Upper lobe of left lung (tissue), 4 donors: ENCODE results near the gene SH3RF1.

Experiments
- POLR2AphosphoS5 ChIP-seq, 2 donors: sonication (generic); formaldehyde crosslinking; IDR thresholded peaks; one replicate each; pipeline ENCODE4 v1.5.1; 2017; ENCODE audit warnings: antibody characterized with exemption in 2 of 2
- TF ChIP-seq, protein P1 (sequence below), 6 experiments: fragments of 450-650 bp in 4 of 6; fragments of 200-600 bp in 2 of 6; sonication (generic) in 2 of 6; IDR thresholded peaks; one replicate each; pipeline ENCODE4 v1.5.1; 2016 to 2019; ENCODE audit warnings: antibody characterized with exemption in 6 of 6

DNA sequence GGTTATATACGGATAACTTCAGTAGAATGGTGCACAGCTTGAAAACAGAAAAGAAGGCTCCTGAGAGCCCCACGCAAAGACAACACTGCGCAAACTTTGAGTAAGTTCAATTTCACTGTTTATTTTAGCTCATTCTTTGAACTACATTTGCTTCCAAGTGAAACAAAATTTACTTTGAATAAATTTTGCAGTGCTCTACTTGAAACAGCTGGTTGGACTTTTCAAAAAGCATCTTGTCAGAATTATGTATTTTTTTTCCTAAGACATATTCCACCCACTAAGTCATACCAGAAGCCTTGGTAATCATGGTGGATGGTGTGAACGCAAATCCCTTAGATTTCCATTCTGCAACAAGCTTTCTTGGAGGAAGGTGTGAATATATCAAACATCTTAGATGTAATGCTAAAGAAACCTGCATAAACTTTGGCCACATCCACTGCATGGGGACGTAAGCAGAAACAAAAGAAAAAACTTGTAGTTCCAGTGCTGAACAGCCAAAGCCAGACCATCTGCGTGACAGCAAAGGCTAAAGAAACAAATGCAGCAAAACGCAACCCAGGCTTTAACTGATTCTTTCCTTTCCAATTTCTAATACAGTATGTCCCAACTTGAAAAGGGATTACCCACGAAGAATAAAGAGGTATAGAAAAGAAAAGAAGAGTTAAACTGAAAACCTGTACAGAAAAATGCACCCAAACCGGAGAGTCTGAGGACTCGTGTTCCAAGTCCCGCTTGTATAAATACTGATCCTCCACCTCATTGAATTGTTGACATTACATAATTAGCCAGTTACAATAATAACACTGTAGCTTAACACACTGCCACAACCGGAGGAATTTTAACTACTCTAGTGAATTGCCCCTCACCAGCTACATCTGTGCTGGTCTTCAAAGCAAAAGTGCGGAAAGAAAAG is 90.9 kb downstream of the SH3RF1 start:
- TF ChIP-seq, protein P1, sequence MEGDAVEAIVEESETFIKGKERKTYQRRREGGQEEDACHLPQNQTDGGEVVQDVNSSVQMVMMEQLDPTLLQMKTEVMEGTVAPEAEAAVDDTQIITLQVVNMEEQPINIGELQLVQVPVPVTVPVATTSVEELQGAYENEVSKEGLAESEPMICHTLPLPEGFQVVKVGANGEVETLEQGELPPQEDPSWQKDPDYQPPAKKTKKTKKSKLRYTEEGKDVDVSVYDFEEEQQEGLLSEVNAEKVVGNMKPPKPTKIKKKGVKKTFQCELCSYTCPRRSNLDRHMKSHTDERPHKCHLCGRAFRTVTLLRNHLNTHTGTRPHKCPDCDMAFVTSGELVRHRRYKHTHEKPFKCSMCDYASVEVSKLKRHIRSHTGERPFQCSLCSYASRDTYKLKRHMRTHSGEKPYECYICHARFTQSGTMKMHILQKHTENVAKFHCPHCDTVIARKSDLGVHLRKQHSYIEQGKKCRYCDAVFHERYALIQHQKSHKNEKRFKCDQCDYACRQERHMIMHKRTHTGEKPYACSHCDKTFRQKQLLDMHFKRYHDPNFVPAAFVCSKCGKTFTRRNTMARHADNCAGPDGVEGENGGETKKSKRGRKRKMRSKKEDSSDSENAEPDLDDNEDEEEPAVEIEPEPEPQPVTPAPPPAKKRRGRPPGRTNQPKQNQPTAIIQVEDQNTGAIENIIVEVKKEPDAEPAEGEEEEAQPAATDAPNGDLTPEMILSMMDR (IDR thresholded peaks at IDR 0.05), result no peak
- TF ChIP-seq POLR2AphosphoS5 (IDR thresholded peaks at IDR 0.05), result no peak
